Body of pancreas (tissue), 4 donors: Measurements from ENCODE around the gene KRT72.

ENCODE experiments used
- POLR2A ChIP-seq, 3 donors: fragments of 450-650 bp; IDR thresholded peaks; one replicate each; pipeline ENCODE4 v1.6.1; 2016; ENCODE audit warnings: antibody characterized with exemption in 3 of 3, mild to moderate bottlenecking in 2 of 3
- TF ChIP-seq, protein P1 (sequence below), 7 experiments: fragments of 450-650 bp in 4 of 7; fragments of 200-600 bp in 3 of 7; sonication (generic) in 3 of 7; IDR thresholded peaks; one replicate each; pipeline ENCODE4 v1.5.1; 2016 to 2019; ENCODE audit warnings: antibody characterized with exemption in 7 of 7

DNA sequence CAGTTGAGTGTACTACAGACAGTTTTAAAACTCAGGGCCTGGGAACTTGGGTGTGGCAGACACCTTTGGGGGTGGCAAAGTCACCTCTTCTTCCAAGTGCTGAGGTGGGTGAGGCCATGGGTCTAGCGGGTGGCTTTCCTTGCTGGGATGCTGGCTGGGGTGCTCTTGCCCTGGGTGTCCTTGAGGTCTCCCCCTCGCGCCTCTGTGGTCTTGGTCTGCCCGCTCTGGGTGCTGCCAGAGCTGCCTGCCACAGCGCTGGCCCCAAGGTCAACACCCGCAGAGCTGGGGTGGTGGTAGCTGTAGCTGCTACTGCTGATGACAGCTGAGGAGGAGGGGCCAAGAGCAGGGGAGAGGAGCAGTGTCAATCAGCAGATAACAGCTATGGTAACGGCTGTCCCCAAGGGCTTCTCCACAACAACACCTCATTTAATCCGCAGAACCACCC lies 34.4 kb downstream of the KRT72 start:
- TF ChIP-seq, protein P1, sequence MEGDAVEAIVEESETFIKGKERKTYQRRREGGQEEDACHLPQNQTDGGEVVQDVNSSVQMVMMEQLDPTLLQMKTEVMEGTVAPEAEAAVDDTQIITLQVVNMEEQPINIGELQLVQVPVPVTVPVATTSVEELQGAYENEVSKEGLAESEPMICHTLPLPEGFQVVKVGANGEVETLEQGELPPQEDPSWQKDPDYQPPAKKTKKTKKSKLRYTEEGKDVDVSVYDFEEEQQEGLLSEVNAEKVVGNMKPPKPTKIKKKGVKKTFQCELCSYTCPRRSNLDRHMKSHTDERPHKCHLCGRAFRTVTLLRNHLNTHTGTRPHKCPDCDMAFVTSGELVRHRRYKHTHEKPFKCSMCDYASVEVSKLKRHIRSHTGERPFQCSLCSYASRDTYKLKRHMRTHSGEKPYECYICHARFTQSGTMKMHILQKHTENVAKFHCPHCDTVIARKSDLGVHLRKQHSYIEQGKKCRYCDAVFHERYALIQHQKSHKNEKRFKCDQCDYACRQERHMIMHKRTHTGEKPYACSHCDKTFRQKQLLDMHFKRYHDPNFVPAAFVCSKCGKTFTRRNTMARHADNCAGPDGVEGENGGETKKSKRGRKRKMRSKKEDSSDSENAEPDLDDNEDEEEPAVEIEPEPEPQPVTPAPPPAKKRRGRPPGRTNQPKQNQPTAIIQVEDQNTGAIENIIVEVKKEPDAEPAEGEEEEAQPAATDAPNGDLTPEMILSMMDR (IDR thresholded peaks at IDR 0.05), result no peak
- TF ChIP-seq POLR2A (IDR thresholded peaks at IDR 0.05), result no peak
